GM18508 (cell line): Measurements from ENCODE around the gene CTBP2.

Experiments
- ATAC-seq: cut with Tn5 transposase; IDR thresholded peaks from one replicate; pipeline ENCODE4 v1.9.1; 2021; ENCODE audit warnings: moderate number of reproducible peaks; ENCODE audit not compliant: insufficient read depth, unreplicated experiment

CTBP2 gene

DNA sequence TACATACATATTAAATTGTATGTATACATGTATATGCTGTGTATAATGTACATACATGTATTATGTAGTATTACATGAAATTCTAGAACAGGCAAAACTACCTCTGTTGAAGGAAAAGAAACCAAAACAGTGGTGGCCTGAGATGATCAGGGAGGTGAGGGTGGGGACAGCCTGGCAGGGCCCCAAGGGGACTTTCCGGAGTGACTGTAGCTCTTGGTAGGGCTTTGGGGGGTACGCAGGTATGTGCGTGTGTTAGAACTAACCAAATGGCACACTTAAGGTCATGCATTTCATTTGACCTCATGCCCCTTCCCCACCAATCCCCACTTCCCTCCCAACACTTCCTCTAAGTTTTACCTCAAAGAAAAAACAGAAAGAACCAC, 31.3 kb downstream of the CTBP2 start:
- ATAC-seq, result no peak

DNA sequence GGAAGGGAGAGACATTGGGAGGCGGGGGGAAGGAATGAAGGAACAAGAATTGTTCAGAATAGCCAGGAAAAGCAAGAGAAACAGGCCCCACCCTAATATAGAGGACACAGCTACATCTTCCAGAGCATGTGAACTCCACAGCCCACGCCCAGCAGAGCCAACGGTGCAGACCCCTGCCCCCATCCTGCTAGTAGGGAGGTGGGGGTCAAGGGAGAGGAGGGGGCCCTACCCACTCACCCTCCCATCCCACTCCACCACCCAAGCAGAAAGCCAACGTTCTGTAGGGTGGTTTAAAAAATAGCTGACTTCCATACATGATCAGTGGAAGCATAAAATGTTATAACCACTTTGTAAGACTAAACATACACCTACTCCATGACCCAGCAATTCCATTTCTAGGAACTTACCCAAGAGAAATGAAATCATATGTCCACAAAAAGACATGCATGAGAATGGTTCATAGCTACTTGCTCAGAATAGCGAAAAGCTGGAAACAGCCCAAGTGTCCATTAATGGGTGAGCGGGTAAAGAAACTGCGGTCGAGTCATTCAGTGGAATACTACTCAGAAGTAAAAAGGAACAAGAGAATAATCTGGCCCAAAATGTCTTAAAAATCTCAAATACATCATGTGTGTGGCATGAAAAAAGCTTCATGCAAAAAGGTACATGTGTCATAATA, 31.8 kb downstream of the CTBP2 start:
- ATAC-seq, result no peak

DNA sequence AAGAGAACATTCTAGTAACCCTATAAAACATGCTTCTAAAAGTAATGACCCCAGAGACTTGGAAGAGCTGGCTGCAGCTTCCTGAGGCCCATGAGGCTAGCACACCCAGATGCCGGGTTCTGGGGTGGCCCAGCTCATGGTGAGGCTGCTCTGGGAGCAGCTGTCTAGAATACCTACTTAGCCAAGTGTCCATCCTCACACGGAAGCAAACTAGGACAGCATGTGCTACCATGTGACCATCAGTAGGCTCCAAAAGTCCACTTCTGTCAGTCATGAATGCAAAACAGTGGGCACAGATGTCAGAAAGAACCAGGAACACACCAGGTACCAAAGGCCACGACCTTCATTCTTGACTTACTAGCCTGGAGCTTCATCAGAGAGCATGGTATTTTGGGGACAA, 32.4 kb downstream of the CTBP2 start:
- ATAC-seq, result no peak

DNA sequence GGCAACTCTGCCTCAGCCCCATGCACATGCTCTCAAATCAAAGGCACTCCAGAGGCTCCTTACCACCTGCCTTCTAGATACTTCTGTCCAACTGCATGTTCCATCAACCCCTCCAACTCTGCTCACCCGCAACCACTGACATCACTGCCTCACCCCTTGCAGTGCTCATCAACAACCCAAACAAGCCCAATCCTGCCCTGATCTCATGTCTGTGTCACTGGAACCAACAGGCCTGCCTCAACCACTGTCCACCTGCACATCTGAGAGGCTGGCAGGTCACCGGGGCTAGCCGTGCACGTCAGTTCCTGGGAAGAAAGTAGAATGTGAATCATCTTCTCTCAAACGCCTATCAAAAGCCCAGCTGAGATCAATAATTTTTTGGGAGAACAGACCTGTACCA, 33.3 kb downstream of the CTBP2 start:
- no peak for ATAC-seq

DNA sequence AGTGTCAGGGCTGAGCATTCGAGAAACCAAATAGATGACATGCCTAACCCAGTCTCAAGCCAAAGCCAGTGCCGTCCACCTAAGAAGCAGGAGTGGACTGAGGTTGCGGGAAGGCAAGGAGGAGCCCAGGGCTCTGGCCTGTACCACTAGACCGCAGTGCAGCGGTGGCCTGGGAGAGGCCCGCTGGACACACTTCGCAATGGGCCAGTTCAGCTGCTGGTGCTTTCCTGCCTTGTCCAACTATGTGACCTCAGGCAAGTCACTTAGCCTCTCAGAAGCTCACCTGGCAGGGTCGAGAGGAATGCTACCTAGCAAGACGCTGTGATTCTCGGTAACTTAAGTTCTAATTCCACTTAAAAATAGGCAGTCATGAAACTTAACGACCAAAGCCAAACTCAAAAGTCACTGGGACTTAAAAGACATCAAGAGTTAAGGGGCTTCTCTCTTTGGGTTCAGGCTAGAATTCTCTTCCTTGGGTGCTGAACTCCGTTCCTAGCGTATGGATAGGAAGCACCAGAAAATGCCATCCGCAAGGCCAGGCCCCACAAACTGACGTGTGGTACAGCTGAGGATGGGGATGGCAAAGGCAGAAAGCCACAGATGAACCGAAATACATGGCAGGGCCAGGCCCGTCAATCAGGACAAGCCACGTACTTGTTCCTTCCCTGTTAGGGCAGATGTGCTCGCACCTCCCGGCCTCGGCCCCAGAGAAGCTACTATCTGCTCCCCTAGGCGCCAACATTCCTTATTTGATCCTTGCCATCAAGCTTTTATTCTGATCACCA, 34.2 kb downstream of the CTBP2 start:
- ATAC-seq, result no peak

DNA sequence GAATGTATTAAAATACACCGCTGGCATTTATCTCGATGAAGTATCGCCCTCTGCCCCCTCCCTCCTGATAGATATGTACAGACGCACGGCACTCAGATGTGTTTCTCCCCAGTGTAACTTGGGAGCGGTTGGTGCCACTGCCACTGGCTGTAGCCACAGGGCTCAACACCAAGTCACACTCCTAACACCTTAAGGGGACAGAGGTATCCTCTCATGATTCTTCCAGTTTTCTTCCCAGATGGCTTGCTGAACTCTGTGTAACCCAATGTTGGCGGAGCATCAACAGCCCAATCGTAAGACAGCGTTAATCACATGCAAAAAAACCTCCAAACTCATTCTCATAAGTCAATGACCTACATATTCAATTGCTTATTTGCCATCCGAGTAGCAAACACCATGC, 35.5 kb downstream of the CTBP2 start:
- no peak for ATAC-seq

DNA sequence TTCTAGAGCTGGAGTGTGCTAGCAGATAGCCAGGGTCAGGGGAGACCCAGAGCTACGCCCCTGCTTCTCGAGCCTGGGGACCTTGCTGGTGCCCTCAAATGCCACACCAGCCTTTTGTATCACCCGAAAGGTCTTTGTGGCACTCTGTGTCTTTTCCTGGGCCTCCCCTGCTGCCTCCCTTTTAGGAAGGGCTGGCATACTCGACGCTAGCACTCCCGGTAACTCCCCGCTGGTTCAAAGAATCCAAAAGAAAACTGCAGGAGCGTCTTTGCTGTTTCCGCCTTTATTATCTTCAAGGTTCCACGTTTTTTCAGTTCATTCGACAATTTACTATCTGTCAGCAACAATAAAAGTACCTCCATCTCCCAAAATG, 36.3 kb downstream of the CTBP2 start:
- ATAC-seq, result no peak

DNA sequence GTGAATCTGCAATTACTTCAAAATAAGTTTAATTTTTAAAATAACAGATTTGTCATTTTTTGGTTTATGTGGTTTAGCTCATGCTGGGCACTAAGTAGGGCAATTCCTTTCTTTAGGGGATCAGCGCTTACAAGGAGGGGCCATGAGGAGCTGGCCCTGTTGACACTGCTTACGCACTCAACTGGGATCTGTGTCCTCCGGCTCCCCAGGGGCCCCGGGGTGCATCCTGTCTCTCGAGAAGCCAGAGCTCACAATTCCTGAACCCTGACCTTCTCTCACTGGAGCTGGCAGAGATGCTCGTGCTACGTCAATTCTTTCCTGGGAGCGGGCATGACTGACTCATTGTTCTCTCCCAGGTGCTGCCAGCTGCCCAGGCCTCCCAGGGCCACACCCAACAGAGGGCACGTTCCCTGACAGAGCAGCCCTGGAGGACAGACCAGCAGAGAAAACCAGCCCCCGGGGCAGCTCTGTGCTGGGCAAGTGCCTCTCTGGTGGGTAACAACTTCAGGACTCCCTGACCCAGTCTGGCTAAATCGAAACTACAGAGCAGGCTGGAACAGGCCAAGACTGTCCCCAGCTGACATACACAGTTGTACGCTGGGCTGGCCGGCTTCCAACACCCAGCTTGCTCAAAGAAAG, 36.8 kb downstream of the CTBP2 start:
- ATAC-seq, result no peak

DNA sequence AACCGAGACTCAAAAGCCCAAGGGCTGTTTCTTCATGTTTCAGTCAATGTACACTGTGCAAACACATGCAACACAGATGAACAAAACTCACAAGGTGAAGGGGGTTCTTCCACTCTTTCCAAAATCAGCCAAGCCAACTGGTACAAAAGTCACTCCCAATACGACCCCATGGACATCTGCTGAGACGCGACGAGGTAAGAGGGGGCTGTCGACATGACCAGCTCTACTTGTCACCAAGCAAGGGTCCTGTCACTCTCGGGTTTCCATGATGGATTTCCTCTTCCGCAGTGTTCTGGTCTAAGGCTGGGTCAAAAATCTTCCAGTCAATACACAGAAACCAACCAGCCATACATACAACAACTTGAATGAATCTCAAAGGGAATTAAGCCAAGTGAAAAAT, 37.8 kb downstream of the CTBP2 start:
- ATAC-seq, result no peak

DNA sequence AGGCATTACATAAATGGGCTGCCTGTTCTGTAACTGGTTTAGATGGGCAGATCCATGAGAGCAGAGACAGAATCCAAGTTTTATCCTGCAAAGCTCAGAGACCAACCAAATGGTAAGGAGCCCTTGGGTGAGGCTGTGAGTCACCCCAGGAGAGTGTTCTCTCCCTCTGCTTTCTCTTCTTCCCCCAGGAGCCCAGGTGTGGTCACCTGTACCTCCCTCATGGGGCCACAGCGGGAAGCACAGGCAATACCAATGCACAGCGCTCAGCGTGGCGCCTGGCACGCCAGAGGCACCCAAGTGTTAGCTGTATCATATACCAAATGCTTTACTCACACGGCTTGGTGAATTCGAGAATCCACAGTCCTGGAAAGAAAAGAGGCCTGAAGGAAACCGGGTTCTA, 39.4 kb downstream of the CTBP2 start:
- no peak for ATAC-seq

DNA sequence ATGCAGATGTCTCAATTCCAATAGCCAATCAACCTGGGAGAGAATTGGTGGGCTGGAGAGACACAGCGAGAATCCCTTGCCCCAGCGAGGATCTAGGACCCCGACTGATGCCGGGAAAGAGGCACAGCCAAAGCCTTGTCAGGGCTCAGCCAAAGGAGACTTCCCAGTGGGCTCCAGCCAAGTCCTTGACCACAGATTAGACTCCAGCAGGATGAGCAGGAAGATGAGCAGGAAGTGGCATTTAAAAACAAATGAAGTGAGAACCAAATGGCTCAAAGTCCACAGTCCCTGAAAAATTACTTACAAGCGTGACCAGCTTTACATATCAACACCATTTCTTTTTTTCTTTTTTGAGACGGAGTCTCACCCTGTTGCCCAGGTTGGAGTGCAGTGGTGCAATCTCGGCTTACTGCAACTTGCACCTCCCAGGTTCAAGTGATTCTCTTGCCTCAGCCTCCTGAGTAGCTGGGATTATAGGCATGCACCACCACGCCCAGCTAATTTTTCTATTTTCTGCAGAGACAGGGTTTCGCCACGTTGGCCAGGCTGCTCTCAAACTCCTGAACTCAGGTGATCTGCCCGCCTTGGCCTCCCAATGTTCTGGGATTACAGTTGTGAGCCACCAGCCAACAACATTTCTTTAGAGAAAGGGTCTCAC, 40.2 kb downstream of the CTBP2 start:
- ATAC-seq, result no peak

DNA sequence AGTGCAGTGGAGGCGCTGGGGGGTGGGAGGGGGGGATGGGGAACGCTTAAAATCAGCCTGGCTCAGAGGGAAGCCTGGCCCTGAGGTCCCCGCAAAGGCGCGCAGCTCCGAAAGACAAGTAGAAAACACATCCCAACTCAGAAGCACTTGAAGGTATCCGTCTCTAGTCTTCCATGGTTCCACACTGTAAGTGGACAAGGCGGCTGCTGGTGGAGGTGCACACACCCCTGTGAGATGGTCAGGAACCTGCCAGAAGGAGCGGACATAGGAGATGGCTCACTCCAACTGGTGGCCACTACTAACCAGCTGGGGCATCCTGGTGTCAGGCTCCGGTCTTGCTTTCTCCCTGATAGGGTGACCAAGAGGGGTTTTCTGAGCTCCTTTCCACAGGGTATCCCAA, 41.7 kb downstream of the CTBP2 start:
- ATAC-seq, result no peak

DNA sequence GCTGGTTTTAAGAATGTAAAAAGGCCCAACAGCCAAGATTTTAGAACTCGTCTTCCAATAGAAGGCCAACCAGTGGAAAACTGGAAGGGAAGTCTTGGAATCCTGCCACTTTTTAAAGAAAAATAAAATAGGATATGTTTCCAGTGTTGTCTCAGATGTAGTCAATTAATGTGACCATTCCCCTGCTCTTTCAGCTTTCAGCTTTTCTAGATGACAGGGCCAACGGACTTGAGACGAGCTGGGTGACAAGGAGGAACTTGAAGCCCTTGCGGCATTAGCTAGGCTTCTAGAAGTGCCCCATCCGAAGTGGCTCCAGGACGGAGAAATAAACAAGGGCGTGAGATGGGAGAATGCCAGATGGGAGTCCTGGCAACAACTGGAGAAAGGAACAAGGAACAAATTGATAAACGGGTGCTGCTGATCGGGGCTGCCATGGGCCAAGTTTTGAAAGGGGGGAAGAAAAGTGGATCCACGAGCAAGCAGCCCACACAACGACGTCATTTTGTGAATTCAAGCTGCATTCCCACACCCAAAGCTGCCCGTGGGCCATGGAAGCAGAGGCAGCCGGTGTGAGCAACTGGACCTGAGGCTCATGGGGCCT, 42.3 kb downstream of the CTBP2 start:
- no peak for ATAC-seq

DNA sequence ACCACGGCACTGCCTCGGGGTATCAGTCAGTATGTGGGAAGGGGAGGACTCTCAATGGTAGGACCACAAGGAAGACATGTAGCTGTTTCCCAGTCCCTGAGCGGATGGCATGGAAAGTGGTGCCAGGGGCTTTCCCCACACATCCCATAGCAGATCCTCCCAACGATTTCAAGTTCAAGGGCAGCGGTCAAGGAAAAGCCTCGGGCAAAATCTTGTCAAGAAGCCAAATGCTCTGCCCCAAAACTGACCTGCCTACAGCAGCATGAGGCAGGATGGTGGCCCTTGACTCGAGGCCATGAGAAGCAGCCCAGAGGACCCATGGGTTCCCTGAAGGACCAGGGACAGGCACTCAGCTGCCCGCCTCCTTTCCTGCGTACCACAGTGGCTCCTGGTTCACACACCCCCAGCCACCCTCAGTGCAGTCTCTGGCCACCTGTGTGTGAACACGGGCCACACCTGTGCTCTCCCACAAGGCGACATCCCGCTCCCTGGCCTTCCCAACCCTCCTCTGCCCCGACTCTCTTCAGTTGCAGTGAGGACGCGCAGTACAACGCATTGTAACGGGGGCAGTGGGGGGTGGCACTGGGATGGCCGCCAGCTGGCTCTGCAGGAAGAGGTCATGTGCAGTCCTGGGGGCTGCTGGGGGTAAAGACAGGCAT, 43.6 kb downstream of the CTBP2 start:
- ATAC-seq, result no peak

DNA sequence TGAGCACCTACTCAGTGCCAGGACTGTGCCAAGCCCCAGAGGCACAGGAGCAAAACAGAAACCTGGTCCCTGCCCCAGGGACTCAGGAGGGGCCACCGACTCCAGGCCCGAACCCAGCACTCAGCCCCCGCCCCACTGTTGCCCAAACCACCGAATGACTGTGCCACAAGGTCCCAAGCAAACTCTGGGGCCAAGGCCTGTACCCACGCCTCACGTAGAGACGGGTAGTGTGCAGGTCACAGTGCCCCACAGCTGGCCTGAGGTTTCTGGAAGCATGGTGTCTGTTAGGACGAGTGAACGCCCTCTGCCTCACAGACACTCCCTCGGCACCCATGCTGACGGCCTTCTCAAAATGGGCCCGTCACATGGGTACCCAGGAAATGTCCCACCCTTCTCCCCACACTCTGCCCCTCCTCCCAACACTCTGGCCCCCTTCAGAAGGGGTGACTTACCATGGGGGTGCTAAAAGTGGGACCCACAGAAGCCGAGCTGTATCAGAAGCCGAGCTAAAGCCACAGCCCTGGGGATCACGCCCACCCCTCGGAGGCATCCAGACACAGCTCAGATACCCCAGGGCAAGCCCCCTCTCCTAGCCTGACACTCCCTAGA, 44.2 kb downstream of the CTBP2 start:
- no peak for ATAC-seq

DNA sequence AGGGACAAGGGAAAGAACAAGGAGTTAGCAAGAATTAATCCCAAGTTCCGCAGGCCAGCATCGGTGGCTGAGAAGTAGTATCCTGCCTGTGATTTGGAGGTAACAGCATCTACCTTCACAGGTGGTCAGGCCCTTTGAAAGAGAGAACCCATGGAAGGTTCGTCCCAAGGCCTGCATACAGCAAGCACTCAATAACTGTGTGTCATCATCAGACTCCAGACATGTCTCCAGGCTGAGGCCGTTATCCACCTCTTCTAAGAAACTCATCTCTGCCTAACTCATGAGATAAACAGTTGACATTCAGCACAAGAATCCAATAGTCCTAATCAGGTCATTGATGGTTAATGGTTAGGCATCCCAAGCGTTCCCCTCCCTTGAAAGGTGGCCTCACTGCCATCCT, 45.0 kb downstream of the CTBP2 start:
- no peak for ATAC-seq

DNA sequence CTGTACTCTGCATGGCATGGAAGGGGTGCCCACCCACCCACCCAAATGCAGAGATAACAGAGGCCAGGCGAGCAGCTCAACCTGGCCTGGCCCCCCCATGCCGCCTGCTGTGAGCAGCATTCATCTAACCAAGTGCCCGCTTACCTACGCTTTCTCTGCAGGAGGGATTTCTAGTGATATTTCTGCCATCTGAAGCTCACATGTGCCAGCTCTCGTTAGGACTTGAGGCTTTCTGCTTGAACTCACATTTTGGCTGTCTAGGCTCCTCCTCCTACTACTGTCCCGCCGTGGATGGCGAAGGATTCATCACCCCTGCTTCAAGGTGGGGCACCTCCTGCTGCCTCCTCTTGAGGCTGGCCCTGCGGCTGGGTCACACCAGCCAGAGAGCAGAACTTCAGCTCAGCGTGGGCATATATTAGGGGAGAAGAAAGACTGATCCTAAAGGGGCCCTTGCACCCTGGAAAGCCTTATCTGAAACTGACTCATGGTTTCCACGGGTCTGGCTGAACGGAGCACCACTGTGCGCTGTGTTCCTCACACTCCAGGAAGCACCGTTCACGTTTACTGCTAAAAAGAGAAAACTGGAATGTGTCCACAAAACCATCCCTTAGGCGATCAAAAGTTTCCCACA, 45.5 kb downstream of the CTBP2 start:
- no peak for ATAC-seq

DNA sequence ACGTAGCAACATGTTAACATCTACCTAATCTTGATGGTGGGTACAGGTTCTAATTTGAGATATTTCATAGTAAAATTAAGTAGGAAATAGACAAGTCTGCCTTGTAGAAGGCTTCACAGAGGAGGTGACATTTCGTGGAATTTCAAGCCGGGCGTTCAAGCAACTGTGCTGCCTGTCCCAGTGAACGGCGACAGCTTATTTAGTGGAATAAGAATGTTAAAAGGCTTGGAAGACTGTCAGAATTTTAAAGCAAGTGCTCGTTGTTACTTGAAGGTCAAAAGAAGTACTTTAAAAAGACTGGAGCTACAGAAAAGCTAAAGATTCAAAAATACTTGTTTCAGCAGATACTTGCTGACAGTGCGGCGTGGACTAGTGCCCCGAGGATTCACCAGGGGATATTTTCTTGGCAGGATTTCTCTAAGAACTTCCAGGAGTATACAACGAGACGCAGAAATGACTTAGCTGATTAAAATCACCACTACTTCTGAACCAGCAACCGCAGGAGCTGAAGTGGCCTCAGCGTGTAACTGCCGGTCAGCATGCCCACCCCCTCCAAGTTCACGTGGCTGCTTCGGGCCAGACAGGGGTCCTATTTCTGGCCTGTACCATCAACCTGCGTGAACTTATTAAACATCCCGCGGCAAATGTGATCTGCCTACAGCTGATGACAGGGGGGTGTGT, 46.5 kb downstream of the CTBP2 start:
- no peak for ATAC-seq
